CD14-positive monocyte (primary cell): ENCODE data around the gene LRP1-AS. TPM values are rescaled to one million over a fixed set of nuclear protein-coding genes. Genes with fewer than 3 reads are reported as not detected.
A peak's percentile ranks its signal among the peaks of the same experiment; 100 is the strongest.

ENCODE experiments used
- DNase-seq, 3 donors: peaks; one replicate each; pipeline ENCODE4 v3.0.0-alpha.2; 2011 to 2022
- H2AFZ ChIP-seq: 2 replicates; pipeline ENCODE4 v1.6.0; 2012; ENCODE audit warnings: mild to moderate bottlenecking, low read depth, low read length, inconsistent platforms; ENCODE audit not compliant: insufficient read depth, poor library complexity, severe bottlenecking
- H3K27ac ChIP-seq, 2 donors: 1 replicate in 1 of 2; 2 replicates in 1 of 2; pipeline ENCODE4 v1.5.1; 2012 to 2013; ENCODE audit warnings: low read length in 2 of 2, control low read depth in 1 of 2, inconsistent platforms in 1 of 2, low read depth in 1 of 2, mild to moderate bottlenecking in 1 of 2
- H3K27me3 ChIP-seq, 2 donors: one replicate each; pipeline versions ENCODE4 v1.6.0 to v1.6.1; 2011 to 2013; ENCODE audit warnings: low read length in 2 of 2; ENCODE audit not compliant: control insufficient read depth in 2 of 2, insufficient read depth in 2 of 2
- H3K36me3 ChIP-seq, 2 donors: replicated peaks in 1 of 2; 1 replicate in 1 of 2; 2 replicates in 1 of 2; pipeline versions ENCODE4 v1.5.1 to v1.6.1; 2012 to 2013; ENCODE audit warnings: low read length in 2 of 2, control low read depth in 1 of 2, inconsistent platforms in 1 of 2, mild to moderate bottlenecking in 1 of 2; ENCODE audit not compliant: insufficient read depth in 2 of 2, control insufficient read depth in 1 of 2
- H3K4me1 ChIP-seq, 2 donors: 1 replicate in 1 of 2; 2 replicates in 1 of 2; pipeline versions ENCODE4 v1.5.1 to v1.6.1; 2012 to 2013; ENCODE audit warnings: low read length in 2 of 2, control low read depth in 1 of 2, inconsistent platforms in 1 of 2, mild to moderate bottlenecking in 1 of 2, moderate library complexity in 1 of 2; ENCODE audit not compliant: insufficient read depth in 2 of 2, control insufficient read depth in 1 of 2
- H3K4me2 ChIP-seq: replicated peaks from 2 replicates; pipeline ENCODE3; 2012; ENCODE audit warnings: low read length, moderate library complexity, mild to moderate bottlenecking; ENCODE audit not compliant: poor library complexity, severe bottlenecking; ENCODE audit errors: extremely low read depth
- H3K4me3 ChIP-seq, 3 experiments: fragments of 200-600 bp in 1 of 3; sonication (generic) in 1 of 3; replicated peaks in 1 of 3; 1 replicate in 2 of 3; 2 replicates in 1 of 3; pipeline ENCODE4 v1.5.1; 2011 to 2013; ENCODE audit warnings: low read length in 3 of 3, mild to moderate bottlenecking in 3 of 3, control low read depth in 2 of 3, low read depth in 2 of 3, inconsistent platforms in 1 of 3, moderate library complexity in 1 of 3
- H3K79me2 ChIP-seq: 2 replicates; pipeline ENCODE4 v1.6.0; 2012; ENCODE audit warnings: mild to moderate bottlenecking, control low read depth, inconsistent platforms, low read length, moderate library complexity; ENCODE audit not compliant: insufficient read depth
- H3K9ac ChIP-seq: 2 replicates; pipeline ENCODE4 v1.6.0; 2017; ENCODE audit warnings: low read length, mild to moderate bottlenecking; ENCODE audit not compliant: insufficient read depth, poor library complexity, severe bottlenecking
- H3K9me3 ChIP-seq, 2 donors: replicated peaks in 1 of 2; 1 replicate in 1 of 2; 2 replicates in 1 of 2; pipeline versions ENCODE4 v1.5.1 to v1.6.1; 2012 to 2013; ENCODE audit warnings: low read length in 2 of 2, control low read depth in 1 of 2; ENCODE audit not compliant: control insufficient read depth in 1 of 2, insufficient read depth in 1 of 2
- H4K20me1 ChIP-seq: 2 replicates; pipeline ENCODE4 v1.6.0; 2012; ENCODE audit warnings: mild to moderate bottlenecking, low read length, control low read depth, moderate library complexity; ENCODE audit not compliant: insufficient read depth
- H3K27ac Mint-ChIP-seq, 7 donors: one replicate each; pipeline ENCODE4 v1.8.0; 2020; ENCODE audit warnings: mild to moderate bottlenecking in 7 of 7, mixed read lengths in 7 of 7, moderate library complexity in 6 of 7, inconsistent platforms in 2 of 7
- H3K27me3 Mint-ChIP-seq, 3 donors: one replicate each; pipeline ENCODE4 v1.8.0; 2021 to 2022; ENCODE audit warnings: low read depth in 3 of 3, mild to moderate bottlenecking in 3 of 3, mixed read lengths in 3 of 3, moderate library complexity in 3 of 3, inconsistent platforms in 1 of 3
- H3K36me3 Mint-ChIP-seq, 2 donors: one replicate each; pipeline ENCODE4 v1.8.0; 2020; ENCODE audit warnings: mixed read lengths in 2 of 2, inconsistent platforms in 1 of 2, mild to moderate bottlenecking in 1 of 2
- H3K4me1 Mint-ChIP-seq: one replicate; pipeline ENCODE4 v1.8.0; 2020; ENCODE audit warnings: mild to moderate bottlenecking, mixed read lengths
- H3K4me3 Mint-ChIP-seq, 2 donors: one replicate each; pipeline ENCODE4 v1.8.0; 2020; ENCODE audit warnings: mild to moderate bottlenecking in 2 of 2, mixed read lengths in 2 of 2, moderate library complexity in 1 of 2
- H3K9me3 Mint-ChIP-seq, 7 donors: one replicate each; pipeline ENCODE4 v1.8.0; 2020 to 2022; ENCODE audit warnings: mixed read lengths in 7 of 7, mild to moderate bottlenecking in 6 of 7, moderate library complexity in 6 of 7, inconsistent platforms in 2 of 7
- CTCF ChIP-seq: fragments of 200-600 bp; IDR thresholded peaks from one replicate; pipeline ENCODE4 v1.8.0; 2022; ENCODE audit warnings: antibody characterized with exemption, mild to moderate bottlenecking
- WGBS: methylation state at CpG from one replicate; pipeline ENCODE4 v1.1.5; 2013; ENCODE audit warnings: missing lambda C conversion rate; ENCODE audit not compliant: insufficient coverage; 5-methylcytosine and 5-hydroxymethylcytosine counted together
- intact Hi-C, 2 donors: fragments of 100-400 bp; cut with micrococcal nuclease; formaldehyde crosslinking; loops; one replicate each; pipeline versions ENCODE4 v1.15.0 to v1.15.1; 2023
- polyA plus RNA-seq, 3 donors: library from polyadenylated mRNA; depleted of rRNA in 1 of 3; unstranded in 2 of 3; stranded (reverse) in 1 of 3; fragments of 300-500 nt in 2 of 3; fragments of >200 nt in 1 of 3; fragmentation: Illumina TruSeq in 2 of 3; gene quantifications; 1 replicate in 2 of 3; 2 replicates in 1 of 3; pipeline ENCODE4 v1.2.3, GENCODE V29; 2012 to 2021

The LRP1-AS gene
- polyA plus RNA-seq, 3 donors: 0.35 to 1.5 TPM; not detected in 1

- peaks cover 95 to 100% of the 10 kb centered on the region in 2 donors for H3K36me3 Mint-ChIP-seq
- no peak overlapping the region for H2AFZ ChIP-seq
- no peaks in the 10 kb centered on the region for H3K4me1 Mint-ChIP-seq
- DNase-seq: peak; percentile 43 to 61 (median 61)
- no peak overlapping the region for H3K4me2 ChIP-seq
- intact Hi-C loops: loop anchor here in 1 of 2 donors (2.0 kb wide), 1 partner anchor 114 kb away; no protein-coding TSS in a partner anchor
- no peak overlapping the region for H3K27ac ChIP-seq
- no peaks in the 10 kb centered on the region for H3K4me1 ChIP-seq
- peaks cover 1 to 6% (median 3%) of the 10 kb centered on the region in 3 donors for H3K27me3 Mint-ChIP-seq
- peaks cover 100% of the 10 kb centered on the region for H4K20me1 ChIP-seq
- peak overlapping the region in 1 of 2 donors; percentile 54 for H3K4me3 Mint-ChIP-seq
- whole genome bisulfite sequencing: 28% methylated on average over 6 of the region's 13 CpGs
- no peaks in the 10 kb centered on the region for H3K9me3 Mint-ChIP-seq
- H3K79me2 ChIP-seq: no peaks in the 10 kb centered on the region
- no peaks in the 10 kb centered on the region for H3K9me3 ChIP-seq
- H3K9ac ChIP-seq: no peak overlapping the region
- peaks cover 92 to 100% of the 10 kb centered on the region in 2 donors for H3K36me3 ChIP-seq
- H3K27ac Mint-ChIP-seq: peak overlapping the region in 2 of 7 donors; percentile 45 to 47
- no peak overlapping the region for H3K4me3 ChIP-seq
- no peaks in the 10 kb centered on the region for H3K27me3 ChIP-seq
- peak; percentile 87 for TF ChIP-seq CTCF
These were observed 35.6 kb upstream of the LRP1-AS start for GRCh38 chr12:57182918-57183575.

- Histone ChIP-seq H3K27ac (no peak overlapping the region), H3K9me3 (no peaks in the 10 kb centered on the region), H3K9ac (no peak overlapping the region), H3K4me1 (no peaks in the 10 kb centered on the region), H4K20me1 (peaks cover 100% of the 10 kb centered on the region), H3K27me3 (no peaks in the 10 kb centered on the region), H3K4me3 (no peak overlapping the region), H3K79me2 (no peaks in the 10 kb centered on the region), H2AFZ (no peak overlapping the region), H3K36me3 (peaks cover 92 to 100% of the 10 kb centered on the region in 2 donors), H3K4me2 (no peak overlapping the region)
- peaks cover 1 to 6% (median 3%) of the 10 kb centered on the region in 3 donors for H3K27me3 Mint-ChIP-seq
- H3K27ac Mint-ChIP-seq: peak overlapping the region in 4 of 7 donors; percentile 7 to 81 (median 11)
- intact Hi-C loops: loop anchor here in 1 of 2 donors (2.0 kb wide), 1 partner anchor 113 kb away; no protein-coding TSS in a partner anchor
- H3K4me1 Mint-ChIP-seq: no peaks in the 10 kb centered on the region
- TF ChIP-seq CTCF: no peak
- no peaks in the 10 kb centered on the region for H3K9me3 Mint-ChIP-seq
- peaks cover 94 to 100% of the 10 kb centered on the region in 2 donors for H3K36me3 Mint-ChIP-seq
- no peak overlapping the region for H3K4me3 Mint-ChIP-seq
- WGBS: 80% methylated on average over 4 of the region's 5 CpGs
- DNase-seq: no peak
These were observed 34.2 kb upstream of the LRP1-AS start for GRCh38 chr12:57181561-57182155.
